A549 (cell line): ENCODE results near the gene BRCA2. TPM values are rescaled to one million over a fixed set of nuclear protein-coding genes. Genes with fewer than 3 reads are reported as not detected.

ENCODE experiments used
- ATAC-seq, 2 experiments: fragments of 200-7000 bp in 1 of 2; fragments of >200 bp in 1 of 2; cut with Nextera tagmentation in 1 of 2; cut with Tn5 transposase in 1 of 2; 3 replicates each; pipeline versions ENCODE4 v1.8.0 to v1.9.1; 2018 to 2020; ENCODE audit warnings: mild to moderate bottlenecking in 1 of 2, moderate library complexity in 1 of 2
- CTCF ChIA-PET: fragments of 300-600 bp; sonication (Branson Sonifier 250); formaldehyde crosslinking; extraction: SDS; loops from one replicate; lab custom pipeline; 2021; ENCODE audit warnings: antibody characterized with exemption, inconsistent platforms; lab: Yijun Ruan, JAX
- POLR2A ChIA-PET: fragments of 350-600 bp; formaldehyde crosslinking; extraction: SDS; loops from one replicate; lab custom pipeline; 2021; ENCODE audit warnings: antibody characterized with exemption, inconsistent platforms; lab: Yijun Ruan, JAX
- DNase-seq, 2 experiments: peaks; one replicate each; pipeline versions ENCODE4 v3.0.0 to v3.0.0-alpha.2; 2011 to 2016; ENCODE audit warnings: low read depth in 1 of 2, low spot score in 1 of 2
- FAIRE-seq: peaks from 2 replicates; lab custom pipeline; 2011; peaks lifted over from hg19 to GRCh38; lab: Jason Lieb, UNC
- H3K27ac ChIP-seq, 2 experiments: fragments of >200 bp; sonication (Bioruptor Twin); formaldehyde crosslinking; 3 replicates each; pipeline ENCODE4 v1.5.1; 2016 to 2017
- H3K4me1 ChIP-seq: fragments of >200 bp; sonication (Bioruptor Twin); formaldehyde crosslinking; 3 replicates; pipeline ENCODE4 v1.6.1; 2016
- H3K4me2 ChIP-seq: fragments of >200 bp; sonication (Bioruptor Twin); formaldehyde crosslinking; 3 replicates; pipeline ENCODE4 v1.6.1; 2016
- H3K4me3 ChIP-seq: fragments of >200 bp; sonication (Bioruptor Twin); formaldehyde crosslinking; 3 replicates; pipeline ENCODE4 v1.5.1; 2016
- H3K9me3 ChIP-seq: fragments of >200 bp; sonication (Bioruptor Twin); formaldehyde crosslinking; 3 replicates; pipeline ENCODE4 v1.6.1; 2016
- BCL3 ChIP-seq: fragments of >200 bp; sonication (Bioruptor Twin); formaldehyde crosslinking; IDR thresholded peaks from 3 replicates; pipeline ENCODE4 v1.6.1; 2016
- CBX8 ChIP-seq: fragments of 200-600 bp; sonication (generic); IDR thresholded peaks from 2 replicates; pipeline ENCODE4 v1.6.1; 2016
- CTCF ChIP-seq: fragments of >200 bp; sonication (Bioruptor Twin); formaldehyde crosslinking; IDR thresholded peaks from 3 replicates; pipeline ENCODE4 v1.5.1; 2016
- EHF ChIP-seq: fragments of 250-450 bp; sonication (Bioruptor Pico); IDR thresholded peaks from 2 replicates; pipeline ENCODE4 v1.5.0; 2020; ENCODE audit warnings: mild to moderate bottlenecking
- EHMT2 ChIP-seq: fragments of 200-600 bp; sonication (generic); IDR thresholded peaks from 2 replicates; pipeline ENCODE4 v1.6.1; 2016; ENCODE audit warnings: antibody characterized with exemption, low read depth, mild to moderate bottlenecking, moderate library complexity
- EP300 ChIP-seq, 2 experiments: fragments of >200 bp; sonication (Bioruptor Twin); formaldehyde crosslinking; IDR thresholded peaks; 2 replicates in 1 of 2; 3 replicates in 1 of 2; pipeline ENCODE4 v1.6.1; 2016 to 2017
- HDAC2 ChIP-seq: fragments of 200-600 bp; sonication (generic); IDR thresholded peaks from 2 replicates; pipeline ENCODE4 v1.6.1; 2016
- HES2 ChIP-seq: fragments of >200 bp; sonication (Bioruptor Twin); formaldehyde crosslinking; IDR thresholded peaks from 2 replicates; pipeline ENCODE4 v1.6.1; 2016
- HEYL ChIP-seq: fragments of 250-450 bp; sonication (Bioruptor Pico); IDR thresholded peaks from 2 replicates; pipeline ENCODE4 v1.8.0; 2021; ENCODE audit warnings: mild to moderate bottlenecking, moderate library complexity
- HMGXB4 ChIP-seq: fragments of 250-450 bp; sonication (Bioruptor Pico); IDR thresholded peaks from 2 replicates; pipeline ENCODE4 v1.5.0; 2021; ENCODE audit warnings: mild to moderate bottlenecking, moderate library complexity, borderline replicate concordance
- HOXA7 ChIP-seq: fragments of 250-450 bp; sonication (Bioruptor Pico); IDR thresholded peaks from 2 replicates; pipeline ENCODE4 v1.5.0; 2020; ENCODE audit warnings: mild to moderate bottlenecking, moderate library complexity
- JUNB ChIP-seq: fragments of >200 bp; sonication (Bioruptor Twin); formaldehyde crosslinking; IDR thresholded peaks from 2 replicates; pipeline ENCODE4 v1.6.1; 2016
- KDM5A ChIP-seq: fragments of 200-600 bp; sonication (generic); IDR thresholded peaks from 2 replicates; pipeline ENCODE4 v1.6.1; 2016; ENCODE audit warnings: antibody characterized with exemption, mild to moderate bottlenecking
- MAFK ChIP-seq: fragments of 450-650 bp; IDR thresholded peaks from 2 replicates; pipeline ENCODE4 v1.6.1; 2014; ENCODE audit not compliant: partially characterized antibody
- MAZ ChIP-seq: fragments of 150-350 bp; IDR thresholded peaks from 2 replicates; pipeline ENCODE4 v1.6.1; 2014; ENCODE audit warnings: antibody characterized with exemption, low read depth, low read length, borderline replicate concordance
- MYC ChIP-seq: IDR thresholded peaks from 2 replicates; pipeline ENCODE4 v1.6.1; 2012; ENCODE audit warnings: mild to moderate bottlenecking, inconsistent platforms, low read length, improper control_type of control experiment, borderline replicate concordance
- NFE2L2 ChIP-seq: fragments of 150-350 bp; conservative IDR thresholded peaks from 2 replicates; pipeline ENCODE4 v1.6.1; 2014; ENCODE audit warnings: low read length
- RAD21 ChIP-seq, 2 experiments: fragments of >200 bp in 1 of 2; sonication (Bioruptor Twin) in 1 of 2; formaldehyde crosslinking in 1 of 2; IDR thresholded peaks in 1 of 2; conservative IDR thresholded peaks in 1 of 2; 2 replicates in 1 of 2; 3 replicates in 1 of 2; pipeline ENCODE4 v1.6.1; 2012 to 2018; ENCODE audit warnings: inconsistent platforms in 1 of 2
- RCOR1 ChIP-seq: fragments of 150-350 bp; IDR thresholded peaks from 2 replicates; pipeline ENCODE4 v1.6.1; 2014; ENCODE audit warnings: antibody characterized with exemption, low read length, low read depth
- REST ChIP-seq: fragments of 200-600 bp; sonication (generic); IDR thresholded peaks from 2 replicates; pipeline ENCODE4 v1.6.1; 2016; ENCODE audit warnings: antibody characterized with exemption, mild to moderate bottlenecking, moderate library complexity
- RFX5 ChIP-seq: fragments of 450-650 bp; IDR thresholded peaks from 2 replicates; pipeline ENCODE4 v1.7.1; 2014; ENCODE audit warnings: antibody characterized with exemption, mild to moderate bottlenecking, moderate library complexity
- RNF2 ChIP-seq: fragments of 200-600 bp; sonication (generic); IDR thresholded peaks from 2 replicates; pipeline ENCODE4 v1.6.1; 2016; ENCODE audit warnings: low read depth, mild to moderate bottlenecking, antibody characterized with exemption, moderate library complexity, borderline replicate concordance
- SMC3 ChIP-seq: fragments of >200 bp; sonication (Bioruptor Twin); formaldehyde crosslinking; IDR thresholded peaks from 3 replicates; pipeline ENCODE4 v1.6.1; 2018; ENCODE audit warnings: inconsistent platforms
- TFCP2L1 ChIP-seq: fragments of 250-450 bp; sonication (Bioruptor Pico); IDR thresholded peaks from 2 replicates; pipeline ENCODE4 v1.5.0; 2021; ENCODE audit warnings: mild to moderate bottlenecking
- ZSCAN20 ChIP-seq: fragments of 250-450 bp; sonication (Bioruptor Pico); IDR thresholded peaks from 2 replicates; pipeline ENCODE4 v1.8.0; 2022; ENCODE audit warnings: mild to moderate bottlenecking, moderate library complexity
- WGBS: methylation state at CpG from one replicate; pipeline ENCODE4 v1.1.6; 2017; ENCODE audit errors: missing lambda C conversion rate; 5-methylcytosine and 5-hydroxymethylcytosine counted together
- polyA plus RNA-seq, 4 experiments: library from polyadenylated mRNA; depleted of rRNA in 3 of 4; stranded (reverse); fragments of >200 nt; fragmentation: RNase III in 1 of 4; extraction: RNeasy Plus Mini Kit Qiagen cat#74134 plus additional on column Dnase treatment in 1 of 4; gene quantifications; 2 replicates in 3 of 4; 3 replicates in 1 of 4; pipeline ENCODE4 v1.2.3, GENCODE V29; 2011 to 2017

Gene BRCA2
- polyA plus RNA-seq, 2 of the 4 experiments (the other 2 are of a cell fraction): 2.6 to 4.6 TPM

GRCh38 chr13:32302461-32302860 lies 12.8 kb upstream of the BRCA2 start:
- TF ChIP-seq HEYL (CRISPR knock-in tag) (no peak), ZSCAN20 (CRISPR knock-in tag) (no peak), CBX8 (no peak), RAD21 (conservative IDR thresholded peaks at IDR 0.05 in 1 of 2, IDR thresholded peaks at IDR 0.05 in 1 of 2) (no peak), BCL3 (no peak), EHF (CRISPR knock-in tag) (no peak), RFX5 (no peak)
- POLR2A ChIA-PET: no interaction called here
- WGBS: 3% methylated on average over 2 of the region's 2 CpGs

GRCh38 chr13:32305646-32306045 lies 9.7 kb upstream of the BRCA2 start:
- Histone ChIP-seq H3K9me3 (no peaks in the 10 kb centered on the region), H3K4me3 (no peak overlapping the region), H3K4me2 (no peak overlapping the region), H3K27ac (no peak overlapping the region), H3K4me1 (no peaks in the 10 kb centered on the region)
- FAIRE-seq: no peak
- no peak for ATAC-seq
- DNase-seq: no peak
- POLR2A ChIA-PET: no interaction called here
- no peak for TF ChIP-seq KDM5A
- no peak for TF ChIP-seq EHMT2
- TF ChIP-seq MAFK: no peak
- TF ChIP-seq CTCF: no peak
- TF ChIP-seq MYC: no peak
- TF ChIP-seq TFCP2L1 (CRISPR knock-in tag): no peak
- TF ChIP-seq HOXA7: no peak
- TF ChIP-seq HEYL (CRISPR knock-in tag): no peak
- TF ChIP-seq JUNB: no peak
- no peak for TF ChIP-seq EP300 (IDR thresholded peaks at IDR 0.05)
- TF ChIP-seq HMGXB4 (CRISPR knock-in tag): no peak
- TF ChIP-seq SMC3: no peak
- TF ChIP-seq HES2: no peak
- TF ChIP-seq RCOR1: no peak
- TF ChIP-seq NFE2L2: no peak
- TF ChIP-seq RNF2: no peak
- no peak for TF ChIP-seq MAZ
- TF ChIP-seq HDAC2: no peak
- no peak for TF ChIP-seq REST
- TF ChIP-seq, all 56 proteins: peak for 0
- CTCF ChIA-PET: interaction anchor here (1.0 to 2.9 kb wide), 2 partner anchors 59 to 396 kb away, joined by 4 to 8 read pairs; no protein-coding TSS in a partner anchor

More at GRCh38 chr13:32302461-32302860, 12.8 kb upstream of the BRCA2 start:
- ATAC-seq: no peak
- Histone ChIP-seq H3K9me3 (no peaks in the 10 kb centered on the region), H3K4me3 (no peak overlapping the region), H3K4me2 (no peak overlapping the region), H3K4me1 (no peaks in the 10 kb centered on the region), H3K27ac (no peak overlapping the region)
- no peak for DNase-seq
- CTCF ChIA-PET: interaction anchor here (1.1 kb wide), 1 partner anchor 9 kb away, joined by 4 read pairs; no protein-coding TSS in a partner anchor
- FAIRE-seq: no peak
